Measurements from ENCODE around the gene PLCB1. TPM values are rescaled to one million over a fixed set of nuclear protein-coding genes. Genes with fewer than 3 reads are reported as not detected.

PLCB1 gene
- total and polyA plus RNA-seq, 2 donors (not counting 3 experiments of a cell fraction or from before 2014, with no cell fraction given), result 10.2 to 53.4 TPM

- Histone ChIP-seq H3K9me1 (replicated peaks; ENCODE audit: control insufficient read depth, extremely low read depth, insufficient read depth, low read length) (no peaks in the 10 kb centered on the region), H3K9me3 (replicated peaks; ENCODE audit: control insufficient read depth, insufficient read depth, low read length) (no peaks in the 10 kb centered on the region), H3K4me3 (replicated peaks in 1 of 3; ENCODE audit: insufficient read depth in 1 of 3, low read depth in 1 of 3, low read length in 3 of 3) (no peak overlapping the region), H3K27ac (ENCODE audit: insufficient read depth, low read depth, low read length) (no peak overlapping the region), H4K20me1 (replicated peaks; ENCODE audit: control insufficient read depth, extremely low read depth, insufficient read depth, low read length) (no peaks in the 10 kb centered on the region), H3K4me2 (ENCODE audit: insufficient read depth, low read length) (no peak overlapping the region), H3K9ac (replicated peaks; ENCODE audit: extremely low read depth, insufficient read depth, low read length) (no peak overlapping the region), H3K4me1 (ENCODE audit: control insufficient read depth, extremely low read depth, insufficient read depth, low read length) (peaks cover 11% of the 10 kb centered on the region), H3K79me2 (ENCODE audit: control insufficient read depth, insufficient read depth, low read length) (no peaks in the 10 kb centered on the region), H3K36me3 (ENCODE audit: control insufficient read depth in 2 of 2, extremely low read depth in 1 of 2, insufficient read depth in 2 of 2, low read length in 2 of 2) (peaks cover 0 to 2% of the 10 kb centered on the region in 2 experiments), H2AFZ (ENCODE audit: low read depth, low read length) (no peak overlapping the region), H3K27me3 (ENCODE audit: control insufficient read depth in 2 of 2, insufficient read depth in 2 of 2, low read length in 2 of 2) (no peaks in the 10 kb centered on the region)
- intact Hi-C loops (cut with micrococcal nuclease) (no loop called here), dilution Hi-C loops (cut with MboI; ENCODE audit: extremely low pct_ligation_motif_present, low sequenced_read_pairs) (no loop called here)
- FAIRE-seq, result no peak
- no TSS peak for BruUV-seq (replicated peaks)
- TF ChIP-seq CTCF (IDR thresholded peaks at IDR 0.05; ENCODE audit: extremely low read depth in 1 of 2, insufficient read depth in 1 of 2, low read depth in 1 of 2, low read length in 2 of 2), result no peak
- no peak for TF ChIP-seq GATA2 (IDR thresholded peaks at IDR 0.05; ENCODE audit: insufficient read depth, insufficient read length, low read depth, low read length)
- TF ChIP-seq FOS (IDR thresholded peaks at IDR 0.05; ENCODE audit: borderline replicate concordance, insufficient read depth, low read length), result no peak
- TF ChIP-seq EZH2 (IDR thresholded peaks at IDR 0.05; ENCODE audit: borderline replicate concordance, low read depth, low read length, severe bottlenecking), result no peak
- no peak for DNase-seq (ENCODE audit: low read depth, low spot score)
- CTCF ChIA-PET, result no interaction called here
- POLR2A ChIA-PET, result no interaction called here
Observed at GRCh38 chr20:8163543-8163942, 31.5 kb downstream of the PLCB1 start.

DNA sequence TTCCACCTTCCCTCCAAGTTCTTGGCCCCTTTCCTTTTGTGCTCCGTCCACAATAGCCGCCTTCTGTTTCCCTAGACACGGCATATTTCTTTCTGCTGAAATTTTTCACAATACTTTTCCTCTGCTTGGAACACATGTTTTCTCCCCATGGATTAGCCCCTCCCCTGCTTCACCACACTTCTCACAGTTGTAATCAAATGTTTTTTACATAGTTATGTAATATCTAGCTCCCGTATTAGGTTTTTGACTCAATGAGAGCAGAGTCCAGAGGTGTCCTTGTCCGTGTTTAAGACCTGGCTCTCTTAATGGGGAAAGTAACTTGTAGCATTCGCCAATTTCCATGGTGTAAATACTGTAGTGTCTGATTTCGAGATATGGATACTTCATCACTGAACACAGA is 34.7 kb downstream of the PLCB1 start:
- no peak overlapping the region for H3K4me2 ChIP-seq (ENCODE audit: insufficient read depth, low read length)
- POLR2A ChIA-PET, result no interaction called here
- peaks cover 4% of the 10 kb centered on the region for H3K4me1 ChIP-seq (ENCODE audit: control insufficient read depth, extremely low read depth, insufficient read depth, low read length)
- FAIRE-seq, result no peak
- no peaks in the 10 kb centered on the region for H3K9me1 ChIP-seq (replicated peaks; ENCODE audit: control insufficient read depth, extremely low read depth, insufficient read depth, low read length)
- no peak overlapping the region for H2AFZ ChIP-seq (ENCODE audit: low read depth, low read length)
- H3K9me3 ChIP-seq (replicated peaks; ENCODE audit: control insufficient read depth, insufficient read depth, low read length), result no peaks in the 10 kb centered on the region
- peaks cover 0 to 2% of the 10 kb centered on the region in 2 experiments for H3K36me3 ChIP-seq (ENCODE audit: control insufficient read depth in 2 of 2, extremely low read depth in 1 of 2, insufficient read depth in 2 of 2, low read length in 2 of 2)
- CTCF ChIA-PET, result no interaction called here
- no peak for DNase-seq (ENCODE audit: low read depth, low spot score)
- intact Hi-C loops (cut with micrococcal nuclease) (no loop called here), dilution Hi-C loops (cut with MboI; ENCODE audit: extremely low pct_ligation_motif_present, low sequenced_read_pairs) (no loop called here)
- TF ChIP-seq MYC (IDR thresholded peaks at IDR 0.05; ENCODE audit: low read depth, low read length), result no peak
- TF ChIP-seq GATA2 (IDR thresholded peaks at IDR 0.05; ENCODE audit: insufficient read depth, insufficient read length, low read depth, low read length), result no peak
- H3K27ac ChIP-seq (ENCODE audit: insufficient read depth, low read depth, low read length), result no peak overlapping the region
- peaks cover under 1% of the 10 kb centered on the region for H3K79me2 ChIP-seq (ENCODE audit: control insufficient read depth, insufficient read depth, low read length)
- H3K4me3 ChIP-seq (replicated peaks in 1 of 3; ENCODE audit: insufficient read depth in 1 of 3, low read depth in 1 of 3, low read length in 3 of 3), result no peak overlapping the region
- no peak overlapping the region for H3K9ac ChIP-seq (replicated peaks; ENCODE audit: extremely low read depth, insufficient read depth, low read length)
- no TSS peak for BruUV-seq (replicated peaks)
- no peaks in the 10 kb centered on the region for H4K20me1 ChIP-seq (replicated peaks; ENCODE audit: control insufficient read depth, extremely low read depth, insufficient read depth, low read length)
- no peaks in the 10 kb centered on the region for H3K27me3 ChIP-seq (ENCODE audit: control insufficient read depth in 2 of 2, insufficient read depth in 2 of 2, low read length in 2 of 2)
